SK-N-SH treated with all-trans-retinoic acid at 6 μM for 48 hours (cell line): ENCODE results near the gene AP3S1.

Experiments
- ARNTL ChIP-seq: fragments of 450-650 bp; formaldehyde crosslinking; IDR thresholded peaks from 2 replicates; pipeline ENCODE4 v1.5.0; 2020; ENCODE audit warnings: low read depth, mild to moderate bottlenecking, moderate library complexity, borderline replicate concordance
- OSR1 ChIP-seq: fragments of 250-450 bp; sonication (Bioruptor Pico); IDR thresholded peaks from 2 replicates; pipeline ENCODE4 v1.8.0; 2022; ENCODE audit warnings: moderate library complexity, mild to moderate bottlenecking, inconsistent platforms
- ZFP30 ChIP-seq: fragments of 450-650 bp; formaldehyde crosslinking; IDR thresholded peaks from 2 replicates; pipeline ENCODE4 v1.5.0; 2022; ENCODE audit warnings: mild to moderate bottlenecking, moderate library complexity

GRCh38 chr5:115807654-115808052, 34.1 kb upstream of the AP3S1 start:
- TF ChIP-seq ZFP30 (CRISPR knock-in tag) (no peak), ARNTL (CRISPR knock-in tag) (no peak), OSR1 (CRISPR knock-in tag) (no peak)
